Measurements from ENCODE around the gene CD109. TPM values are rescaled to one million over a fixed set of nuclear protein-coding genes. Genes with fewer than 3 reads are reported as not detected.
A peak's percentile ranks its signal among the peaks of the same experiment; 100 is the strongest.
"Not testable (repeated sequence)": the region's sequence is repeated elsewhere in the genome, so short reads cannot be mapped to it uniquely, and the experiment has no call there.

CD109 gene
- total RNA-seq, 1 experiment from 2014 or later: 0.18 TPM

DNA sequence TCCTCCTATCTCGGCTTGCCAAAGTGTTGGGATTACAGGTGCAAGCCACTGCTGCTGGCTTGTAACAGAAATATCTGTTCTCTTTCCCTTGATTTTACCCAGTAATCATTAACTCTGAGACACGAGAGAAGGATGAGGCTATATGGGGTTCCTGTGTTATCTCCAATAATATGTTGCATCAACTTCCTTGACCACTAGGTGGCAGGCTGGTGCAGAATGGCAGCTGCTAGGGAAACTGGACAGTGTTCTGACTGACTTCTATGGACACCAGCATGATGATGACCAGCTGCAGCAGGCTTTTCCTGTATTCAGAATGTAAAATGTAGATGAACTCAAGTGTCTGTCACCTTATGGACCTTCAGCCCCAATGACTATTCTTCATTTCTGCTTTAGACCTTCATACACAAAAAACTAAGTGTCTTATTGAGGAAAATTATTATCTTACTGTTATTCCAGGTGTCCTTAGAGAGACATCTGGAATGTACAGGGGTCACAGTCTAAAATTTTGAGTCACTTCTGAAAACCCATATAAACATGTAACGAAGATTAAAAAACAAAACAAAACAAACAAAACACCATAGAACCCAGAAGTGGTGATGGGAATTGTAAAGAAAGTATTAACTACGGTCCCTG lies 20.4 kb upstream of the CD109 start:
- H3K27ac Mint-ChIP-seq (ENCODE audit: unreplicated experiment): no peak overlapping the region
- H3K9me3 ChIP-seq: no peaks in the 10 kb centered on the region; the same call in 1 of the 2 replicates
- H3K4me3 Mint-ChIP-seq (ENCODE audit: unreplicated experiment): no peak overlapping the region
- POLR2A ChIA-PET: no interaction called here
- no peaks in the 10 kb centered on the region for H3K36me3 ChIP-seq (ENCODE audit: control insufficient read depth, insufficient read depth, low read length)
- TF ChIP-seq, protein P1, sequence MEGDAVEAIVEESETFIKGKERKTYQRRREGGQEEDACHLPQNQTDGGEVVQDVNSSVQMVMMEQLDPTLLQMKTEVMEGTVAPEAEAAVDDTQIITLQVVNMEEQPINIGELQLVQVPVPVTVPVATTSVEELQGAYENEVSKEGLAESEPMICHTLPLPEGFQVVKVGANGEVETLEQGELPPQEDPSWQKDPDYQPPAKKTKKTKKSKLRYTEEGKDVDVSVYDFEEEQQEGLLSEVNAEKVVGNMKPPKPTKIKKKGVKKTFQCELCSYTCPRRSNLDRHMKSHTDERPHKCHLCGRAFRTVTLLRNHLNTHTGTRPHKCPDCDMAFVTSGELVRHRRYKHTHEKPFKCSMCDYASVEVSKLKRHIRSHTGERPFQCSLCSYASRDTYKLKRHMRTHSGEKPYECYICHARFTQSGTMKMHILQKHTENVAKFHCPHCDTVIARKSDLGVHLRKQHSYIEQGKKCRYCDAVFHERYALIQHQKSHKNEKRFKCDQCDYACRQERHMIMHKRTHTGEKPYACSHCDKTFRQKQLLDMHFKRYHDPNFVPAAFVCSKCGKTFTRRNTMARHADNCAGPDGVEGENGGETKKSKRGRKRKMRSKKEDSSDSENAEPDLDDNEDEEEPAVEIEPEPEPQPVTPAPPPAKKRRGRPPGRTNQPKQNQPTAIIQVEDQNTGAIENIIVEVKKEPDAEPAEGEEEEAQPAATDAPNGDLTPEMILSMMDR (IDR thresholded peaks at IDR 0.05; ENCODE audit: insufficient read depth in 1 of 2, low read depth in 1 of 2, low read length in 1 of 2, severe bottlenecking in 1 of 2, unreplicated experiment in 1 of 2): peak; percentile 86 to 90
- no peaks in the 10 kb centered on the region for H3K4me1 Mint-ChIP-seq (ENCODE audit: low read depth, unreplicated experiment)
- no peaks in the 10 kb centered on the region for H3K36me3 Mint-ChIP-seq (ENCODE audit: insufficient read depth, unreplicated experiment)
- BruUV-seq (replicated peaks): no TSS peak
- peak; percentile 81 to 89 for DNase-seq
- CTCF ChIA-PET: interaction anchor here (1.1 to 1.7 kb wide), 3 partner anchors 57 to 63 kb away, joined by 4 to 12 read pairs (median 5); no protein-coding TSS in a partner anchor
- no peaks in the 10 kb centered on the region for H3K27me3 Mint-ChIP-seq (ENCODE audit: insufficient read depth, unreplicated experiment)
- H3K27me3 ChIP-seq (replicated peaks; ENCODE audit: control insufficient read depth, insufficient read depth, low read length): no peaks in the 10 kb centered on the region
- intact Hi-C loops (cut with micrococcal nuclease; ENCODE audit: unreplicated experiment): loop anchor here (1.0 to 5.0 kb wide), 3 partner anchors 19 to 1532 kb away; partner anchors contain the start of gene COL12A1
- no peaks in the 10 kb centered on the region for H3K9me3 Mint-ChIP-seq (ENCODE audit: unreplicated experiment)
- no peak overlapping the region for H3K4me3 ChIP-seq (ENCODE audit: low read depth, low read length)
- H3K4me1 ChIP-seq: no peaks in the 10 kb centered on the region

DNA sequence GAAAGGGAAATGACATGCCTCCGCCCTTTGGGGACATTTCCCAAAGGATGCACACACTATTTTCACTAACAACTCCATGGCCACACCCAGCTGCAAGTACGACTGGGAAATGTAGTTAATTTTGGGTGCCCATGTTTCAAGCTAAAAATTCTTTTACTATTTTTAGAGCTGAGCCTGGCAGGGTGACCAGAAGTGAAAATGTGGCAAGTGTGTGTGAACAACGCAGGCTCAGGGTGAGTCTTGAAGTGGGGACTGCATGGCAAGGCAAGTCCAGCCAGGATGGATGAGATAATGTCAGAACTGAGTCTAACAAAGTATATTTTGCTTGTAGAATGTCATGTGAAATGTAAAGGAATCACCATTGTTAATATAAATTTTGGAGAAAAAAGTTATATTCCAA lies 17.0 kb upstream of the CD109 start:
- H3K27me3 Mint-ChIP-seq (ENCODE audit: insufficient read depth, unreplicated experiment): no peaks in the 10 kb centered on the region
- ChIA-PET POLR2A (no interaction called here), CTCF (interaction anchor here (0.6 to 0.7 kb wide), 2 partner anchors 42 to 60 kb away, joined by 3 read pairs; no protein-coding TSS in a partner anchor)
- Histone ChIP-seq H3K4me3 (ENCODE audit: low read depth, low read length) (no peak overlapping the region), H3K9me3 (no peaks in the 10 kb centered on the region; the same call in 1 of the 2 replicates), H3K36me3 (ENCODE audit: control insufficient read depth, insufficient read depth, low read length) (no peaks in the 10 kb centered on the region), H3K27me3 (replicated peaks; ENCODE audit: control insufficient read depth, insufficient read depth, low read length) (no peaks in the 10 kb centered on the region), H3K4me1 (no peaks in the 10 kb centered on the region)
- H3K4me1 Mint-ChIP-seq (ENCODE audit: low read depth, unreplicated experiment): no peaks in the 10 kb centered on the region
- no TSS peak for BruUV-seq (replicated peaks)
- H3K4me3 Mint-ChIP-seq (ENCODE audit: unreplicated experiment): no peak overlapping the region
- intact Hi-C loops (cut with micrococcal nuclease; ENCODE audit: unreplicated experiment): loop anchor here (5.0 kb wide), 1 partner anchor 1528 kb away; the partner anchor contains the start of gene COL12A1
- H3K36me3 Mint-ChIP-seq (ENCODE audit: insufficient read depth, unreplicated experiment): no peaks in the 10 kb centered on the region
- H3K27ac Mint-ChIP-seq (ENCODE audit: unreplicated experiment): no peak overlapping the region
- peaks cover 16% of the 10 kb centered on the region for H3K9me3 Mint-ChIP-seq (ENCODE audit: unreplicated experiment)
- DNase-seq: no peak
- TF ChIP-seq, protein P1 (IDR thresholded peaks at IDR 0.05; ENCODE audit: insufficient read depth in 1 of 2, low read depth in 1 of 2, low read length in 1 of 2, severe bottlenecking in 1 of 2, unreplicated experiment in 1 of 2): no peak

DNA sequence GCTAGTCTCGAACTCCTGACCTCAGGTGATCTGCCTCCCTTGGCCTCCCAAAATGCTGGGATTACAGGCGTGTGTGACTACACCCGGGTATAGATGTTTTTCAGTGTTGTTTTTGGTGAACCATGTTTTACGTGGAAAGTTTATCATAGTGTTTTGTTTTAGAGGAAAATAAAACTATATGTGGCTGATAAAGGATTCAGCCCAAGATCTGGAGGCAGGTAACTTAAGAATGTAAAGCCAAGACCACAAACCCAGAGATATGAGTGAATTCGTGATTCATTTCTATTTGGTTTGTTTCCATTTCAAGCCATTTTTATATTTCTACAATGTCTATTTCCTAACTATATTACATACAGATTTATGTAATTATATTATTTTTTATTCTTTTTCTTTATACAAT lies 16.2 kb upstream of the CD109 start:
- H3K27me3 Mint-ChIP-seq (ENCODE audit: insufficient read depth, unreplicated experiment); H3K36me3 Mint-ChIP-seq (ENCODE audit: insufficient read depth, unreplicated experiment); H3K27me3 ChIP-seq (replicated peaks; ENCODE audit: control insufficient read depth, insufficient read depth, low read length); POLR2A ChIA-PET; H3K4me3 ChIP-seq (ENCODE audit: low read depth, low read length); H3K9me3 ChIP-seq; H3K27ac Mint-ChIP-seq (ENCODE audit: unreplicated experiment); H3K4me1 Mint-ChIP-seq (ENCODE audit: low read depth, unreplicated experiment); CTCF ChIA-PET; BruUV-seq (replicated peaks); DNase-seq; H3K36me3 ChIP-seq (ENCODE audit: control insufficient read depth, insufficient read depth, low read length); H3K4me1 ChIP-seq; H3K4me3 Mint-ChIP-seq (ENCODE audit: unreplicated experiment): not testable (repeated sequence)
- peaks cover 16% of the 10 kb centered on the region for H3K9me3 Mint-ChIP-seq (ENCODE audit: unreplicated experiment)
- intact Hi-C loops (cut with micrococcal nuclease; ENCODE audit: unreplicated experiment): loop anchor here (5.0 kb wide), 1 partner anchor 1527 kb away; the partner anchor contains the start of gene COL12A1

Data from Caco-2 (cell line).